Umbilical cord (tissue), 2 donors: ENCODE results near the gene FIBP. TPM values are rescaled to one million over a fixed set of nuclear protein-coding genes. Genes with fewer than 3 reads are reported as not detected.

ENCODE experiments used
- DNase-seq: peaks from one replicate; pipeline ENCODE4 v3.0.0-alpha.2; 2015; ENCODE audit warnings: low spot score
- total RNA-seq: library from RNA; depleted of rRNA; stranded (reverse); fragments of >200 nt; gene quantifications from one replicate; pipeline ENCODE4 v1.2.3, GENCODE V29; 2014; ENCODE audit warnings: low replicate concordance; ENCODE audit not compliant: insufficient read depth

FIBP gene
- total RNA-seq, result 103 TPM

- DNase-seq, result peak; percentile 98
These were observed at the start of gene FIBP for GRCh38 chr11:65888163-65888814. FIBP (minus strand) TSS chr11:65888471; CDS start chr11:65888418, 53 bp downstream.

GRCh38 chr11:65937766-65938165 is 49.5 kb upstream of the FIBP start:
- no peak for DNase-seq

- peak; percentile 71 for DNase-seq
These were observed 45.7 kb upstream of the FIBP start for GRCh38 chr11:65934014-65934413.

GRCh38 chr11:65932558-65932919 is 44.3 kb upstream of the FIBP start:
- no peak for DNase-seq

- DNase-seq, result no peak
These were observed 43.7 kb upstream of the FIBP start for GRCh38 chr11:65931773-65932557.

DNA sequence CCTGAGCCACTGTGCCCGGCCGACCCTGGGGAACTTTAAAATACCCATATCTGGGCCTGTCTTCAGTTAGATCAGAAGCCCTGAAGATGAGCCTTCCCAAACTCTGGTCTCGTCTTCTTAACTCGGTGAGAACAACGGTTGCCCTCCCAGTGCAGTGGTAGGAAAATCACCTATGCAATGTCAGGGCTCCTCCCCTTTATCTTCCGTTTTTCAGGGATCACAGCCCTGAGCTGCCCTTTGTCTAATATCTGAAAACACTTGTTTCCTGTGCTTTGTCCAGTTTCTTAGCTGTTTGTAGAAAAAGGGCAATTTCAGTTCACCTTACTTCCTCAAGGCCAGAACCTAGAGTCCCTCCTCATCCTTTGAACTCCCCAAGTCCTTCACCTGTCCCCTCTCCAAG is 40.4 kb upstream of the FIBP start:
- DNase-seq, result no peak

DNA sequence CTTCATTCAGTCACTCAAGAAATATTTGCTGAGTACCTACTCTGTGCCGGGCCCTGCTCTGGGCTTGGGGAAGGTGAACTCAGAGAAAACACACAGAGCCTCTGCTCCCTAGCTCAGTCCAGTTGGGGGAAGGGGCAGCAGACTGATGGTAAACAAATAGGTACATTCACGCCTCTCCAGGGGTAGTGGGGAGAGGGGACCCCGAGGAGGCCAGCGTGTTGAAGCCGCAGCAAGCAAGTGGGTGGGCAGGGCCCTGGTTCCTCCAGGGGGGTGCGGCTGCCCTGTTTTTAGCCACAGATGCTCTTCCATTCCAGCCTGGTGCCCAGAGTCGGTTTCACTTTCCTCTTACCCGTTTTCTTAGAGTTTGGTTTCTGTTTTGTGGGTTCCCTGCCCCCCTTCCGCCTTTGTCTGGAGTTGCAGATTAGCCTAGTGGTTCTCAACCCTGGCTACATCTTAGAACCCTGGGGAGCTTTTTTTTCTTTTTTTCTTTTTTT is 39.7 kb upstream of the FIBP start:
- no peak for DNase-seq

DNA sequence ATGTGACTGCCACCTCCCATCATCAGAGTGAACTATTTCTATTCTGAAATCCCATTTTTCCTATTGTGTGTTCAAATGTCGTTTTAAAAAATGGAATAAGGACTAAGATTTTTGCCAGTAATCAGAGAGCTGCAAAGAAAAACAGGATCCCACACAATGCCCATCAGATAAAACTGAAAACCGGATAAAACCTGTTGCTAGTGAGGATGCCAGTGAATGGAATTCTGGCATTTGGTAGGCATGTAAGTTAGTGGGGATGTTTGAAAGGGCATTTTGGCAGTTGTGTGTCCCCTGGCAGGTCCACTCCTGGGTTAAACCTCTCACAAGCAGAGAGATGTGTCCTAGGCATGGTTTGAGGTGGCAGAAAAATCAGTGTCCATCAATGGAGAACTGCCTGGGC is 37.1 kb upstream of the FIBP start:
- DNase-seq, result no peak

- no peak for DNase-seq
These were observed 34.3 kb upstream of the FIBP start for GRCh38 chr11:65922565-65922964.

DNA sequence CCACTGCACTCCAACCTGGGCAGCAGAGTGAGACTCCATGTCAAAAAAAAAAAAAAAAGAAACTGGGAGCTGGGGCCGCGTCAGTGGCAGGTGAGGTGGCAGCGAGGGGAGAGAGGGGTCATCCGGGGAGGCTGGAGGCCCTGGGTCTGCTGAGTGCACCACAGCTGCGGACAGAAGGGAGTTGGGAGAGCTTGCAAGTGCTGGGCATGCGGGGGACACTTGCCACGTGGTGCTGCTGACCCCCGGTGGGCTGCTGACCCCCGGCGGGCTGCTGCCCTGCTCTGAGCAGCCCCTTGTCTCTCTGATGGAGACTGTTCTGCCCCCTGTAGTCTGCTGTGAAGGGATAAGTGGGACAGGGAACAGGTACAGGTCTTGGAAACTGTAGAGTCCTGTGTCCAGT is 33.6 kb upstream of the FIBP start:
- DNase-seq, result no peak

- no peak for DNase-seq
These were observed 32.8 kb upstream of the FIBP start for GRCh38 chr11:65921033-65921555.

DNA sequence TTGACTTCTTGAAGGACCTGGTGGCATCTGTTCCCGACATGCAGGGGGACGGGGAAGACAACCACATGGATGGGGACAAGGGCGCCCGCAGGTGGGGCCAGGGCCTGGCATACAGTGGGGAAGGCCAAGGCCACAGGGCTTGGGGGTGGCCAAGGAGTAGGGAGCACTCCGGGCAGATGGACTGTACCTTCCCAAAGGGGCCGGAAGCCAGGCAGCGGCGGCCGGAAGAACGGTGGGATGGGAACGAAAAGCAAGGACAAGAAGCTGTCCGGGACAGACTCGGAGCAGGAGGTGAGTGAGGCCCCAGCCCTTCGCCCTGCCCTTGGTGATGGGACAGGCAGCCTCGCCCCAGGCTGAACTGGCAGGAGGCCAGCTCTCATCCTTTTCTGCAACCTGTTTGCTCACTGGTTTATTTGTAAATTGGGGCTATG is 32.1 kb upstream of the FIBP start:
- no peak for DNase-seq

DNA sequence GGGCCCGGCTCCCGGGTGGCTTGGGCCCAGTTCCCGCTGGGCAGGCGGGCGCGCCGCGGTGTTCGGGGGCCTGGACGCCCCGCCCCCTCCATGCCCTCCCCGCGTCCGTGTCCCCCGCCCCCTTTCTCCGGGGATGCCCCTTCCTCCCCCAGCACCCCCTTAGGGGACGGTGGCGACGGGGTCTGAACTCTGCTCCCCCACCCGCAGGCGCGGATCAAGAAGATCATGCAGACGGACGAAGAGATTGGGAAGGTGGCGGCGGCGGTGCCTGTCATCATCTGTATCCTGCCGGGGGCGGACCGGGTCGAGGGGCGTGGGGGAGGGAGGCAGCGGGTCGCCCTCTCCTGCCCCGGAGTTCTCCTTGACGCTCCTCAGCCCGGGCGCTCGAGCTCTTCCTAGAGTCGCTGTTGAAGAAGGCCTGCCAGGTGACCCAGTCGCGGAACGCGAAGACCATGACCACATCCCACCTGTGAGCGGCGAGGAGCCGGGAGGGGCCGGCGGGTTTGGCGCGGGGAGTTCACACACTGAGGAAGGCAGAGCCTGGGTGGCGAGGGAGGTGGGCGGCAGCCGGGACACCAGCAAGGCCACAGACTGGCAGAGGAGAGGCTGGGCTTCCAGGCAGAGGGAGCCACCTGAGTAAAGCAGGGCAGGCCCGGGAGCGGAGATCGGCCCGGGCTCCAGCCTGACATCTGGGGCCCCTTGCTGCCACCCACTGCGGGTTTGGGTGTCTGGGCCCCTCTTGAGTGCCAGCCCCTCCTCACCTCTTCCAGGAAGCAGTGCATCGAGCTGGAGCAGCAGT is 31.5 kb upstream of the FIBP start:
- no peak for DNase-seq

- DNase-seq, result peak; percentile 99
These were observed 30.9 kb upstream of the FIBP start, which contains the start of gene DRAP1 for GRCh38 chr11:65919141-65919572. DRAP1 (plus strand) TSS chr11:65919426; CDS start chr11:65919502, 76 bp downstream.

- no peak for DNase-seq
These were observed 30.2 kb upstream of the FIBP start, which contains the start of gene C11orf68 for GRCh38 chr11:65918211-65919140. C11orf68 (minus strand) TSS chr11:65919062; CDS start chr11:65919031, 31 bp downstream.

- no peak for DNase-seq
These were observed 29.4 kb upstream of the FIBP start for GRCh38 chr11:65917434-65918210.

- no peak for DNase-seq
These were observed 28.8 kb upstream of the FIBP start for GRCh38 chr11:65917077-65917433.

DNA sequence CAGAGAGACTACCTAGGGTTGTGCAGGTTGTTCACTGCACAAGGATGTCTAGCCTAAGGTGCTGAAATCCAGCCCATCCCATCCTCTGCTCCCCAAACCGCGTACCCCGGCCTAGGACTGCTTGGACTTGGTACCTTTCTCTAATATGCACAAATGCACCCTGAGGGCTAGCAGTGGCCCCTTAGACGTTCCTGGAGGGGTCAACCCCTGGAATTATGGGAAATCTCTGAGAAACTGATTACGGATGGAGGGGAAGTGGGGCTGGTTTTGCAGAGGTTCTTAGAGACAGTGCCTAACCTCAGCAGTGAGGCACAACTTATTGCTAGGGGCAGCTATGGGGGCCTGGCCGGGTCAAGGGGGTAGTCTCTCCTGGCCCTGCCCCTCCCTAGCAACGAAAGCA is 28.1 kb upstream of the FIBP start:
- no peak for DNase-seq

- peak; percentile 94 for DNase-seq
These were observed 27.6 kb upstream of the FIBP start for GRCh38 chr11:65915821-65916251.
